IMR-90 (cell line): ENCODE measurements around the gene ST8SIA4. TPM values are rescaled to one million over a fixed set of nuclear protein-coding genes. Genes with fewer than 3 reads are reported as not detected.
A peak's percentile ranks its signal among the peaks of the same experiment; 100 is the strongest.

ENCODE experiments used
- ATAC-seq: fragments of 200-7000 bp; cut with Tn5 transposase; 2 replicates; pipeline ENCODE4 v1.9.1; 2020; ENCODE audit warnings: low read depth, mild to moderate bottlenecking, moderate library complexity
- BruUV-seq: library from RNA; stranded (reverse); fragments of 400-500 nt; replicated peaks from 2 replicates; lab custom pipeline; 2021; lab: Mats Ljungman, UMichigan
- CTCF ChIA-PET: fragments of 300-600 bp; formaldehyde crosslinking; extraction: SDS; loops from one replicate; lab custom pipeline; 2021; ENCODE audit warnings: antibody characterized with exemption; lab: Yijun Ruan, JAX
- POLR2A ChIA-PET: fragments of 300-600 bp; sonication (Branson Sonifier 250); formaldehyde crosslinking; loops from one replicate; lab custom pipeline; 2022; ENCODE audit warnings: antibody characterized with exemption; ENCODE audit not compliant: unreplicated experiment; lab: Charles Lee
- DNase-seq: peaks from one replicate; pipeline ENCODE4 v3.0.0; 2013
- H2AFZ ChIP-seq: replicated peaks from 2 replicates; pipeline ENCODE3; 2013; ENCODE audit warnings: low read length, mild to moderate bottlenecking; ENCODE audit not compliant: poor library complexity
- H2AK5ac ChIP-seq: 2 replicates; pipeline ENCODE4 v1.6.1; 2013; ENCODE audit warnings: low read depth, low read length, inconsistent platforms
- H2AK9ac ChIP-seq: replicated peaks from 2 replicates; pipeline ENCODE3; 2013; ENCODE audit warnings: mild to moderate bottlenecking, low read depth, low read length, moderate library complexity; ENCODE audit not compliant: poor library complexity
- H2BK120ac ChIP-seq: 2 replicates; pipeline ENCODE4 v1.6.1; 2013; ENCODE audit warnings: low read depth, low read length, inconsistent platforms
- H2BK15ac ChIP-seq: 3 replicates; pipeline ENCODE4 v1.6.1; 2013; ENCODE audit warnings: low read depth, low read length, inconsistent platforms
- H2BK20ac ChIP-seq: 2 replicates; pipeline ENCODE4 v1.6.1; 2013; ENCODE audit warnings: low read depth, mild to moderate bottlenecking, inconsistent platforms, low read length, moderate library complexity
- H2BK5ac ChIP-seq: 2 replicates; pipeline ENCODE4 v1.6.1; 2013; ENCODE audit warnings: mild to moderate bottlenecking, low read depth, low read length, inconsistent platforms; ENCODE audit not compliant: poor library complexity, severe bottlenecking
- H3K14ac ChIP-seq: replicated peaks from 2 replicates; pipeline ENCODE4 v1.6.1; 2013; ENCODE audit warnings: low read depth, low read length, inconsistent platforms
- H3K18ac ChIP-seq: 2 replicates; pipeline ENCODE4 v1.6.1; 2013; ENCODE audit warnings: low read depth, low read length, control low read depth
- H3K23ac ChIP-seq: 2 replicates; pipeline ENCODE4 v1.6.1; 2013; ENCODE audit warnings: low read depth, low read length, inconsistent platforms
- H3K27ac ChIP-seq: 2 replicates; pipeline ENCODE4 v1.5.1; 2013; ENCODE audit warnings: mild to moderate bottlenecking, control low read depth, low read length; ENCODE audit not compliant: insufficient read depth
- H3K27me3 ChIP-seq: 2 replicates; pipeline ENCODE4 v1.6.1; 2013; ENCODE audit warnings: low read length; ENCODE audit not compliant: control insufficient read depth, insufficient read depth
- H3K36me3 ChIP-seq: 2 replicates; pipeline ENCODE4 v1.6.1; 2013; ENCODE audit warnings: low read length, mixed read lengths; ENCODE audit not compliant: control insufficient read depth, insufficient read depth
- H3K4ac ChIP-seq: 2 replicates; pipeline ENCODE4 v1.6.1; 2013; ENCODE audit warnings: low read depth, low read length, inconsistent platforms
- H3K4me1 ChIP-seq: 2 replicates; pipeline ENCODE4 v1.6.1; 2013; ENCODE audit warnings: low read length, mixed read lengths; ENCODE audit not compliant: control insufficient read depth, insufficient read depth
- H3K4me2 ChIP-seq: 2 replicates; pipeline ENCODE4 v1.6.1; 2013; ENCODE audit warnings: low read depth, mild to moderate bottlenecking, control low read depth, low read length, moderate library complexity
- H3K4me3 ChIP-seq: 2 replicates; pipeline ENCODE4 v1.5.1; 2013; ENCODE audit warnings: low read depth, mild to moderate bottlenecking, control low read depth, low read length, moderate library complexity; ENCODE audit not compliant: insufficient read depth
- H3K56ac ChIP-seq: 2 replicates; pipeline ENCODE4 v1.6.1; 2013; ENCODE audit warnings: low read length, inconsistent platforms; ENCODE audit not compliant: insufficient read depth; ENCODE audit errors: extremely low read depth
- H3K79me1 ChIP-seq, 2 experiments: 2 replicates each; pipeline ENCODE4 v1.6.1; 2013; ENCODE audit warnings: low read length in 2 of 2, inconsistent platforms in 1 of 2, low read depth in 1 of 2
- H3K9ac ChIP-seq: 2 replicates; pipeline ENCODE4 v1.6.1; 2013; ENCODE audit warnings: low read depth, low read length, control low read depth
- H3K9me1 ChIP-seq: 2 replicates; pipeline ENCODE4 v1.6.1; 2013; ENCODE audit warnings: low read length, inconsistent platforms; ENCODE audit not compliant: insufficient read depth
- H3K9me3 ChIP-seq: 2 replicates; pipeline ENCODE4 v1.6.1; 2013; ENCODE audit warnings: low read length; ENCODE audit not compliant: control insufficient read depth, insufficient read depth
- H4K20me1 ChIP-seq: 2 replicates; pipeline ENCODE4 v1.6.1; 2013; ENCODE audit warnings: low read length, inconsistent platforms; ENCODE audit not compliant: insufficient read depth
- H4K5ac ChIP-seq: 2 replicates; pipeline ENCODE4 v1.6.1; 2013; ENCODE audit warnings: mild to moderate bottlenecking, low read depth, low read length, control low read depth
- H4K8ac ChIP-seq, 2 experiments: 2 replicates each; pipeline ENCODE4 v1.6.1; 2013; ENCODE audit warnings: low read depth in 2 of 2, low read length in 2 of 2, control low read depth in 1 of 2, inconsistent platforms in 1 of 2
- H4K91ac ChIP-seq: 2 replicates; pipeline ENCODE4 v1.6.1; 2013; ENCODE audit warnings: low read depth, low read length, inconsistent platforms; ENCODE audit not compliant: insufficient read depth
- ELK1 ChIP-seq: fragments of 150-350 bp; IDR thresholded peaks from 2 replicates; pipeline ENCODE4 v1.6.1; 2016; ENCODE audit warnings: low read depth, mild to moderate bottlenecking, low read length, moderate library complexity, borderline replicate concordance
- FOS ChIP-seq: fragments of 150-350 bp; IDR thresholded peaks from 2 replicates; pipeline ENCODE4 v1.6.1; 2016; ENCODE audit warnings: low read depth, low read length
- MXI1 ChIP-seq: IDR thresholded peaks from 2 replicates; pipeline ENCODE4 v1.6.1; 2012; ENCODE audit warnings: low read depth, mild to moderate bottlenecking, low read length, moderate library complexity, borderline replicate concordance
- SMC3 ChIP-seq: fragments of 150-350 bp; IDR thresholded peaks from 2 replicates; pipeline ENCODE4 v1.6.1; 2016; ENCODE audit warnings: low read depth, mild to moderate bottlenecking, antibody characterized with exemption, low read length, moderate library complexity
- USF2 ChIP-seq: fragments of 150-350 bp; IDR thresholded peaks from 2 replicates; pipeline ENCODE4 v1.6.1; 2017; ENCODE audit warnings: mild to moderate bottlenecking, antibody characterized with exemption, low read length, low read depth
- WGBS, 2 experiments: methylation state at CpG; one replicate each; pipeline versions ENCODE4 v1.1.5 to v1.1.7; 2013; ENCODE audit warnings: missing lambda C conversion rate in 2 of 2; ENCODE audit not compliant: insufficient read length in 1 of 2; ENCODE audit errors: extremely low coverage in 2 of 2; 5-methylcytosine and 5-hydroxymethylcytosine counted together
- dilution Hi-C: fragments of 300-500 bp; cut with HindIII; formaldehyde crosslinking; loops from one replicate; pipeline ENCODE4 v1.14.3; 2018; ENCODE audit warnings: low sequenced_read_pairs; ENCODE audit not compliant: unreplicated experiment
- in situ Hi-C: fragments of 300-500 bp; cut with MboI; formaldehyde crosslinking; loops from 3 replicates; pipeline ENCODE4 v1.14.3; 2019; ENCODE audit warnings: low sequenced_read_pairs, inconsistent platforms, mixed read lengths
- intact Hi-C: fragments of 100-400 bp; cut with micrococcal nuclease; formaldehyde crosslinking; loops from 2 replicates; pipeline ENCODE4 v1.10.0; 2022
- polyA plus RNA-seq, 3 experiments: library from polyadenylated mRNA; depleted of rRNA; stranded (reverse); fragments of >200 nt; gene quantifications; 2 replicates each; pipeline ENCODE4 v1.2.3, GENCODE V29; 2012; ENCODE audit warnings: low replicate concordance in 1 of 3
- total RNA-seq: library from RNA; depleted of rRNA; stranded (reverse); fragments of >200 nt; gene quantifications from 2 replicates; pipeline ENCODE4 v1.2.3, GENCODE V29; 2012

Gene ST8SIA4
- total and polyA plus RNA-seq, 2 of the 4 experiments (the other 2 are of a cell fraction), result 0.02 to 0.18 TPM

DNA sequence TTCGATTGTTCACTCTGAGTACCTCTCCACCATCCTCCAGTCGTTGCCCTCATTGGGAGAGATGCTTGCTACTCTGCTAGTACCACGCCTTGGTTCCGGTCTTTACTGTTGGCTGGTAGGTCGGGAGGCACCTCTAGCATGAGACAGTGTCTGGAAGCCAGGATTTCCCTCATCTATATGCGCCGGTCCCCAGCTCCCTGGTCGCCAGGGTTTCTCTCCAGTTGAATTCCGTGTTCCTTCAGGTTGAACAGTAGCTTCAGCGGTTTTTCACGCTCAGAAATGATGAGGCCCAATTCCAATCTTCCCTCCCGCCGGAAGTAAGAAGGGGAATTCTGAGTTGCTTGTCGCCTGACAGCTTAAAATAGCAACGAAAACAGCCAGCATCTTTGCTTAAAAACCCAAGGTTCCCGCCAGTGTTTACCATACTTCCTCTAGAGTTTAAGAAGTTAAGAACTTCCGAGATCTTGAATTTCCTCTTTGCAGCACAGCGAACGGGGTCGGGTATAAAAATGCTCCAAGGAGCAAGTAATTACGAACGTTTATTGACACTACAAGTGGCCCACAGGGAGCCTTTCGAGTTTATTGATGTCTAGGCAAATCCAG lies 1.3 kb upstream of the ST8SIA4 start:
- intact Hi-C loops (no loop called here), dilution Hi-C loops (no loop called here), in situ Hi-C loops (no loop called here)
- H3K4me2 ChIP-seq, result no peak overlapping the region
- no peak overlapping the region for H4K8ac ChIP-seq
- H3K9ac ChIP-seq, result no peak overlapping the region
- H3K23ac ChIP-seq, result no peak overlapping the region
- DNase-seq, result no peak
- H3K9me1 ChIP-seq, result no peaks in the 10 kb centered on the region
- H3K4me1 ChIP-seq, result no peaks in the 10 kb centered on the region
- WGBS, 2 experiments, result 55% methylated on average over 6 of the region's 23 CpGs; no CpG with 5 or more reads in 1 of the 2 experiments
- peaks cover 26% of the 10 kb centered on the region for H3K27me3 ChIP-seq
- peak overlapping the region; percentile 36 for H2AFZ ChIP-seq
- ChIA-PET CTCF (no interaction called here), POLR2A (no interaction called here)
- no peaks in the 10 kb centered on the region for H3K9me3 ChIP-seq
- TF ChIP-seq MXI1, result no peak
- no peak for TF ChIP-seq USF2
- no peak for TF ChIP-seq ELK1
- TF ChIP-seq SMC3, result no peak
- no peak for TF ChIP-seq FOS
- no peaks in the 10 kb centered on the region for H3K36me3 ChIP-seq
- no peak overlapping the region for H3K18ac ChIP-seq
- H3K4me3 ChIP-seq, result no peak overlapping the region
- no peaks in the 10 kb centered on the region for H4K20me1 ChIP-seq
- H3K27ac ChIP-seq, result no peak overlapping the region
- H4K91ac ChIP-seq, result no peak overlapping the region
- no peak overlapping the region for H2BK120ac ChIP-seq
- no peaks in the 10 kb centered on the region for H3K79me1 ChIP-seq
- H3K56ac ChIP-seq, result no peak overlapping the region
- no peak overlapping the region for H2BK15ac ChIP-seq
- H3K14ac ChIP-seq, result no peak overlapping the region
- ATAC-seq, result no peak
- no peak overlapping the region for H2AK9ac ChIP-seq
- no TSS peak for BruUV-seq
- H2BK20ac ChIP-seq, result no peak overlapping the region
- no peak overlapping the region for H4K5ac ChIP-seq
- no peak overlapping the region for H3K4ac ChIP-seq
- H2BK5ac ChIP-seq, result no peak overlapping the region
- no peak overlapping the region for H2AK5ac ChIP-seq
